ENCODE results near the gene ARID5A.
A peak's percentile ranks its signal among the peaks of the same experiment; 100 is the strongest.

Gene ARID5A

GRCh38 chr2:96506016-96506906 lies 30.3 kb upstream of the ARID5A start:
- DNase-seq (ENCODE audit: low read depth), result no peak

DNA sequence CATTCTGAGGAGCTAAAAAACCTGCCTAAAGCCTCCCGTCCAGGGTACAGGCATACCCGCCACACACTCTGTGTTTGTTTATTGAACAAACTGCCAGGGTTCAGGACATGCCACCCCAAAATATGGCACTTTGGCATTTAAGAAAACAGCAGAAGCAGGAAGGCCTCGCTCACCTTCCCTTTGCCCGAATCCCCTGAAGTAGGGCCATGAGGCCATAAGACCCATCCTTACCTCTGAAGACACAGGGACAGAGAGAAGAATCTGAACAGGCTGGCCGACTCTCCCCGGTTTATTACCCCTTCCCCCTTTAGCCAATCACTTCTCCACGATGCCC lies 29.7 kb upstream of the ARID5A start:
- DNase-seq (ENCODE audit: low read depth), result no peak

GRCh38 chr2:96507957-96508520 lies 28.5 kb upstream of the ARID5A start:
- peak; percentile 81 for DNase-seq (ENCODE audit: low read depth)

GRCh38 chr2:96508521-96509113 lies 27.9 kb upstream of the ARID5A start:
- DNase-seq (ENCODE audit: low read depth), result no peak

DNA sequence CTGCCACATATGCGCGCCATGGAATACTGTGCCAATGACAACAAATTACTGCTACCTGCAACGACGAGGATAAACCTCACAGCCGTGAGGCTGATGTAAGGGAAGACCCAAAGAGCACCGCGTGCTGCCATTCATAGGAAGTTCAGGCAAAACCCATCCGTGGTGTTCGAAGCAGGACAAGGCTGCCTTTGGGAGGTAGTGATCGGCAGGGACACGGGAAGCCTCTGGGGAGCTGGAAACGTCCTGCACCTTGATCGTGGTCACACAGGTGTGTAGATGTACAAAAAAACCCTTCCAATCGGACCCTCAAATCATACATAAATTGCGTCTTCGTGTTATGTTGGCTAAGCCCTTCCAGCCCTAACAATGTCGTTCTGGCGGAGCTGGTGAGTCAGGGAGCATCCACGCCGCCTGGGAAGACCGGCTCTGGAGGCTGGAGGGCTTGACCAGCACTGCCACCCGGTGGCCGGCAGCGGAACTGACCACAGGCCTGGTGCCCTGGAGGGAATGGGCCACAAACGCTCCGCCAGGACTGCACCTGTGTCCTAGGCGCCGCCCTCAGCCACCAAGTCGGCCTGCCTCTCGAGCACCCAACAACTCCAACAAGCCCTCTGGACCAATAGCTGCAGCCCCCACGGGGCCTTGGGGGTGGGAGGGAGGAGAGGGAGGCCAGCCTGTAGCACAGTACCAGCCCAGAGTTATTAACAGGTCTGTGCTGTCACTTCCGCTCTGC lies 27.3 kb upstream of the ARID5A start:
- peak; percentile 25 for DNase-seq (ENCODE audit: low read depth)

DNA sequence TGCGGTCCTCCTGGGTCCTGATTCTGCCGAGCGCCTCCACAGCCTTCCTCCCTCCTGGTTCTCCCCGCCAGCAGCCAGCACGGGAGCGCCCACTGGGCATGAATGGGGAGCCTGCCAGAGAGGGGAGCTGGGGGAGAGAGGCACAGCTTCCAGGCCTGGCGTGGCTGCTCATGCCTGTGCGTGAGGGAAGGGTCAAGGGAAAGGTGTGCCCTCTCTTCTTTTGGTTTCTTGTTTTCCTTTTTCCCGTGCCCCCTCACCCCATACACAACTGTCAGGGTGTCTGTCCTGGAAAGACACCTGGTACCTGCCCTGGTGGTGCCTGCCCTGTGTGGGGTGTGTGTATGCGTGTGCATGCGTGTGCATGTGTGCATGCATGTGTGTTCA lies 26.7 kb upstream of the ARID5A start:
- DNase-seq (ENCODE audit: low read depth), result no peak

DNA sequence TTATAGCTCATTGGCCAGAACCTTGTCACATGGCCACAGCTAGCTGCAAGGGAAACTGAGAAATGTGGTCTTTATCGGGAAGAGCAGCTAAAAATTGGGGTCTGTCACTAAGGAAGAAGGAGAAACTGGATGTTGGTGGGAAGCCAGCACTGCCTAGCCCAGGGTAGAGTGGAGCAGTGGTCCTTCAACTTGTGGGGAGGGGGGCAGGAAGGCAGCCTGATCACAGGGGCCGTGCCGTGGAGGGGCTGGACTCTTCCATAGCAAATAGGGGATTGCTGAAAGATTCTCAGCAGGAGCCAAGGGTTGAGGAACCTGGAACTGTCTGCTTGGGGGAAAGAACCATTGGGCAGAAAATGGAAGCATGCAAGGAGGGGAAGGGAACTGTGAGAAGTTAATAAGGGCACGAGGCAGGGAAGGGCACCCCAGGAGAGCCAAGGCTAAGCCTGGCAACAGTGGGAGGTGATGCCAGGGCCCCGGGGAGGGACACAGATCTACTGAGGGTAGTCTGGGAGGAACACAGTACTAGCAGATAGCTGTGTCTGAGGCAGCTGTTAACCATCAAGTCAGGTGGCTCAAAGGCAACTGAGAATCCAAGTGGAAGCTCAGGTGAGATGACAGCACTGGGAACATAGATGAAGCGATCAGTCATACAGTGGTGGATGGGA lies 25.5 kb upstream of the ARID5A start:
- no peak for DNase-seq (ENCODE audit: low read depth)

DNA sequence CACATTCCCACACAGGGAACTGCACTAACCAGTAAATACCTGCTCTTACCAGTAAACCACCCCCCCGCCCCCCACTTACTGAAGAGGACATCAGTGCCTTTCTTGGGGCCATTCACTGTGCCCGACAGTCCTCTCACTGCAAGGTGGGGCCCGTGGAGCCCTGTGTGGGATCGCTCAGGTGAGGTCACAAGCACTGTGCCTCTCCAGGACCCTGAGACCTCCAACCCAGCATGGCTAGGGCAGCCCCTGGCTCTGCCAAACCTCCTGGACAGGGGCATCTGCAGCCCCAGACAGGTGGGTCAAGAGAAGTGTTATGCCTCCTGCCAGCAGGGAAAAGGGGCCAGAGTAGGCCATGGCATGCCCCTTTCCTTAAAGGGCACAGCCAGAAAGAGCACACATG lies 24.7 kb upstream of the ARID5A start:
- DNase-seq (ENCODE audit: low read depth), result no peak

GRCh38 chr2:96512341-96512740 lies 24.2 kb upstream of the ARID5A start:
- no peak for DNase-seq (ENCODE audit: low read depth)

GRCh38 chr2:96514521-96514920 lies 22.0 kb upstream of the ARID5A start:
- no peak for DNase-seq (ENCODE audit: low read depth)

GRCh38 chr2:96517079-96517478 lies 19.5 kb upstream of the ARID5A start:
- no peak for DNase-seq (ENCODE audit: low read depth)

DNA sequence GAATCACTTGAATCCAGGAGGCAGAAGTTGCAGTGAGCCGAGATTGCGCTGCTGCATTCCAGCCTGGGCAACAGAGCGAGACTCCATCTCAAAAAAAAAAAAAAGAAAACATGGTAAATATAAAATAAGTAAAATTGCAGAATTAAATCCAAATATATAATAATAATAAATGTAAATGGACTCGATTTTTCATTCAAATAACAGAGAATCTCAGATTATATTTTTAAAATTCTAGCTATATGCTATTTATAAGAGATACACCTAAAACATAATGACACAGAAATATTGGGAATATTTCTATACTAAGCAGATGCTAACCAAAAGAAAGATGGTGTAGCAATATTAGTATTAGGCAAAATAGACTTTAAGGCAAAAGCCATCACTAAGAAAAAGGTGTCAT lies 16.3 kb upstream of the ARID5A start:
- no peak for DNase-seq (ENCODE audit: low read depth)

DNA sequence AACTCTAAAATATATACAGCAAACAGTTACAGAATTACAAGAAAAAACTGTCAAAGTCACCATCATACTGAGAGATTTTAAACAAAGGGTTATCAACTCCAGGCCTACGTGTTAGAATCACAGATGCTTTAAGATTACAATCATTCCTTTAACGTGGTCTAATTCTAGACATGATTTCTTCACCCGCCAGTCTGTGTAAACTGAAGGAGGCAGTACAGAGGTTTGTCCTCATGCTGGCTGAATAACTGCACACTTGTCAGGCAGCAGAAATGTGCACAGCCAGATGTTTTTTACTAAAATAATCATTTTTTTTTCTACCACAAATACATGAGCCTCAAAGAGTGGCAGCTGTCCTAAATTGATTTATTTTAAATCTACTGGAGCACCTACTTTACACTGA lies 15.9 kb upstream of the ARID5A start:
- no peak for DNase-seq (ENCODE audit: low read depth)

GRCh38 chr2:96521219-96521618 lies 15.3 kb upstream of the ARID5A start:
- DNase-seq (ENCODE audit: low read depth), result no peak

DNA sequence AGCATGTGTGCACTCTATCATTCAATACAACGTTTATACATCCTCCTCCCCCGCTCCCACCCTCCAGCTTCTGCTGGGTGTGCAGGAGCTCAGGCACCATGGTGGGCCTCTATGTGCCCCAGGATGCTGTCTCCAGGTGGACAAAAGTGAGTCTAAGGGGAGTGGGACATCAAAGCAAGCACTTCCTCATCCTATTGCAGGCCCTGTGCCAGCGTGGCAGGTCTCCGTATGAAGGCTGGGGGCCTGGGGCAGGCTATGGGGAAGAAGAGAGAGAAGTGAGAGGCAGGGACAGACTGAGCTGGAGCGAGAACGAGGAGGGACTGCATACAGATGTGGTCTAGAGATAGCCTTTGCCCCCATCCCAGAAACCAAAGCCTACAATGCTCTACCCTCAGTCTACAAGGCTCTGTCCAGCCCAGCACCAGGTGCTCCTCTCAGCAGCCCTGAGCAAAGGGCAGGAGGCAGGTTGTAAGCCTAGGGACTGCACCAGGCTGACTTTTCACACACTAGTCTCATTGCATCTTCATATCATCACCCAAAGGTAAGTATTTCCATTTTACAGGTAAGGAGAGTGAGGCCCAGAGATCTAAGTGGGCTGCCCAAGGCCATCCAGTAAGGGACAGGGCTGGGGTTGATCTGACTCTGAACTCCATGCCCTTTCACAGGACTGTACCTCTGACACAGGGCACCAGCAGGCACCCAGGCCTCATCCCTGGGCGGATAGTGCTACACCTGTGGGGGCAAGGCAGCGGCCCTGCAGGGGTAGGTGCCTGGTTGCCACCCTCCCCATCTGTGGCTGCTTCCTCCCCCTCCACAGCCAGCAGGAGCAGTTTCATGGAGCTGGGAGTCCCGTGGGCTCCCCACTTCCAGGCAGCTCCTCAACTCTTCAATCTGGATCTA lies 14.0 kb upstream of the ARID5A start:
- no peak for DNase-seq (ENCODE audit: low read depth)

DNA sequence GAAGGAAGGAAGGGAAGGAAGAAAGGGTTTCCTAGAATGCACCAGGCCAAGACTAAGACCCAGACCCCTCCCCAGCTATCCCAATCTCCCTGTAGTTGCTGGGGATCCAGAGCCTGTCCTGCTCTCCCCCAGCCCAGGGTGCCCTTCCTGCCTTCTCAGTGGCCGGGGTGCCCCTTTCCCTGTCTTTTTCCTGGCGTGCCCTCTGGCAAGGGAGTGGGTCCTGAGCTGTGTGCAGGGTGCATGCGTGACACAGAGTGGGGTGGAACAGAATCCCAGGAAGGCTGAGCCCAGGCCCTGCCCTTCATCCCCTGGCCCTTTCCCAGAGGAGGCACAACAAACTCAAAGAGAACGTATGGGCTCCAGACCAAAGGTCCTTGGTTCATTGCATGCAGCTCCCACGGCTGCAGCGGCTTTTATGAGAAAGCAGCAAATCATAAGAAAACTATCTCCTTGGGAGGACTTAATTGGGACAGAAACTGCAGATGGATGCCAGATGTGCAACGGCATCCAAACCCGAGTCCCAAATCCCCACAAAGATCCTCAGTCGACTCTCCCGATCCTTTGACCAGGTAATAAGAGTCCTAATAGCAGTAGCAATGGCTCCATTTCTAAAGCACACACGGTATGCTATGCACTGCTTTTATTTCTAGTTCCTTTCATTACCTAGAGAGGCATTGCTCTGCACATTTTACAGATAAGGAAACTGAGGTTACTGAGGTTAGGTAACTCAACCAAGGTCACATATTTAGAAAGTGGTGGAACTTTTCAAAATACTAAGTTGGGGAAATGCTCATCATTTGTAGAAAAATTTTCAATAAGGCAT lies 12.7 kb upstream of the ARID5A start:
- DNase-seq (ENCODE audit: low read depth), result no peak

- no peak for DNase-seq (ENCODE audit: low read depth)
Observed at GRCh38 chr2:96524482-96525210, 11.9 kb upstream of the ARID5A start.

DNA sequence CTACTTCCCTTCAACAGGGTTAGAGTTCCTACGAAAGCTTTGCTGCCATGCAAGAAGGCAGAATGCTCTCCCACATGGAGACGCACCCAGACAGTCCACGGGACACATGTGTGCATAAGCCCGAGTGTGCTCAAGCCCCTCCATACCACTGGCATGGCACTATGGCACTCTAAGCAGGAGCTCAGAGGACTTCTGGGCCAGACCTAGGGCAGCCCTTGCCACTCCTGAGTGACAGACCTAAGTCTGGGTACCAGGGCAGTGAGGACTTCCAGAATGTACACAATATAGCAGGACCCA lies 11.4 kb upstream of the ARID5A start:
- no peak for DNase-seq (ENCODE audit: low read depth)

DNA sequence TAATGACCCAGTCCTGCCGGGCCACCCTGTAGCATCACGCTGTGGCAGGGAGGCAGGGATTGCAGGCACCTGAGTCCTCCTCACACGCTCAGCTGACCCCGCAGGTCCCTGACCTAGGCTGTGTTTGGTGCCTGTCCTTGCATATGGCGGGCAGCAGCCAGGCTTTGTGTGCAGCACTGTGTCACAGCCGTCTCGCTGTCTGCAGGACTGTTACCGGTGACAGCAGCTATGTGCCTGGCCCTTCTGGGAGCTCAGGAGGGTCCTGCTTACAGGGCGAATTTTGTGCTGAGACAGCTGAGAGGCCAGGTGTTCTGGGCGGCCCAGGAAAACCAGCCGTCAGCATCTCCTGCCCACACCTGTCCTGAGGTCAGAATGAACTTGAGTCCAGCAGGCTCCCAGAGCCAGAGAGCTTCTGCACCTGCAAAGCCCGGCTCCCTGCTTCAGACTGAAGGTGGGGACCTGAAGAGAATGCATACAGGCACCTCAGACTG lies 10.4 kb upstream of the ARID5A start:
- no peak for DNase-seq (ENCODE audit: low read depth)

All from stimulated activated CD8-positive, alpha-beta memory T cell treated with anti-CD3 and anti-CD28 coated beads, Interleukin-12 subunit alpha, Interleukin-12 subunit beta, amount 100 ng/mL, for 1 hour (primary cell).